Raji (cell line): ENCODE results near the gene CFI.

Experiments
- POLR2A ChIP-seq: IDR thresholded peaks from 2 replicates; pipeline ENCODE4 v1.6.1; 2011; ENCODE audit warnings: low read depth, low read length, control low read depth; ENCODE audit not compliant: insufficient read depth

The CFI gene

DNA sequence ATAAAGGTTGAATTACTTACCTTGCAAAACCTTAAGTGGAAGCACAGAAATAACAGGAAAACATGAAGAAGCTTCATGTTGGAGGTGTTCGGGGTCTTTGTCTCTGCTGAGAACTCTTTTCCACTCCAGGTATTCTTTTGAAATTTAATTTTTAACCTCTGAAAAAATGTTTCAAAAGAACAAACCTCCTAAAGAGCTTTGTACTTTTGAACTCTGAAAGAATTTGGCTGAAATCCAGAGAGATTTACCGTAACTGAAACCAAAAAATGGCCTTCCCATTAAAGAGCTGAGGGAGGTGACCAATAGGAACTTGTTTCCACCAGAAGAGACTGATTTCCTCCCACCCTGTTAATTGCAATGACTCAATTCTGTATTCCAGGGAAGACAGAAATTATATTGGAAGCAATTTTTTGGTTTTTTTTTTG is at the start of gene CFI:
Gene CFI (minus strand): TSS at position 105 of the 425 bp plus-strand sequence. CDS start 28 bp downstream, at position 77.
- TF ChIP-seq POLR2A: no peak

DNA sequence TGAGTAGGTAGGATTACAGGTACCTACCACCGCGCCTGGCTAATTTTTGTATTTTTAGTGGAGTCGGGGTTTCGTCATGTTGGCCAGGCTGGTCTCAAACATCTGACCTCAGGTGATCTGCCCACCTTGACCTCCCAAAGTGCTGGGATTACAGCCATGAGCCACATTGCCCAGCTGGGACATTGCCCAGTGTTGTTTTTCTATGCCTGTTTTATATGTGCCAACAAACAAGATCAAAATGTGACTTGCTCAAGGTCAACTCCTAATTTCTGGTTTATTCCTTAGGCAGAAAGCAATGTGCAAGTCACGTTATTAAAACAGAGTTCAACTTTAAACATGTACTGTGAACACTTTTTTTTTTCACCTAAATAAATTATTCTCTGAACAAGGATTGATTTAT is 48.8 kb upstream of the CFI start:
- no peak for TF ChIP-seq POLR2A

DNA sequence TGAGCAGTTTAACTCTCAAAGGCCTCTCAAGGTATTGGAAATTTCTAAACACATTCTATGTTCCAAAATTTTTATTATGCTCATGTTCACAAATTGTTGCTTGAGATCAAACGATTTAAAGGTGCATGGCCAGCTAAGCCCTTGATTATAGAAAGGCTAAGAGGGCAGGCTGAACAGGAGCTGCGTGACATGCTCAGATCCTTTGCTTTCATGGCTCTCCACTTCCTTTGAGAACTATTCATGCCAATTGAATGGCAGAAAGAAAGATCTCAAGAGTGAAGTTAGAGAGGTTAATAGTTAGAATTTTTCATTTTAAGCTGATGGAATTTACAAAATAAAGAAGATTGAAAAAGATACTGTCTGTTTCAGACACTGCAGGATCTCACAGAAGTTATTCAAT is 46.7 kb upstream of the CFI start:
- TF ChIP-seq POLR2A: no peak

DNA sequence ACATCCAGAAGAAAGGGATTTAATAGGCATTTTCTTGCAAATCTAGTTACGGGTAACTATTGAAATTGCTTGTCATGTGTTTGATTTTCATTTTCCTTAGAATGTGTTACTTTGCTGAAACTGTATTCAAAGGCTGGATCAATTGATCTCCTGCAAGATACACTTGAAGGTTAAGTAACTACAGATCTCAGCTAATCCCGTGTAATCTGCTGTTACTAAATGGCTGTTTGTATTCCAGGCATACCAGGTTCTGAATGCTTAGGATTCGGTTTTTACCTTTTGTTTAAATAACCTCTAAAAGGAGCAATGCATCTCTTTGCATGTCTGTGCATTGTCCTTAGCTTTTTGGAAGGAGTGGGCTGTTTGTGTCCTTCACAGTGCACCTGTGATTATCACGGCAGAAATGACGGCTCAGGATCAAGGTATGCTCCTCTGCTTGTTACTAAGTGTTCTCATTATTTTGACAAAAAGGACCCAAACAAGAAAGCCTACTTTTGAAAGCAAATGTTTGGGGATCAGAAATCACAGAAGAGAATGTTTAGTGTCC is 46.2 kb upstream of the CFI start, which contains the start of gene LRIT3:
Gene LRIT3 (plus strand): TSS at position 212 of the 547 bp plus-strand sequence. CDS start 95 bp downstream, at position 307.
- no peak for TF ChIP-seq POLR2A

DNA sequence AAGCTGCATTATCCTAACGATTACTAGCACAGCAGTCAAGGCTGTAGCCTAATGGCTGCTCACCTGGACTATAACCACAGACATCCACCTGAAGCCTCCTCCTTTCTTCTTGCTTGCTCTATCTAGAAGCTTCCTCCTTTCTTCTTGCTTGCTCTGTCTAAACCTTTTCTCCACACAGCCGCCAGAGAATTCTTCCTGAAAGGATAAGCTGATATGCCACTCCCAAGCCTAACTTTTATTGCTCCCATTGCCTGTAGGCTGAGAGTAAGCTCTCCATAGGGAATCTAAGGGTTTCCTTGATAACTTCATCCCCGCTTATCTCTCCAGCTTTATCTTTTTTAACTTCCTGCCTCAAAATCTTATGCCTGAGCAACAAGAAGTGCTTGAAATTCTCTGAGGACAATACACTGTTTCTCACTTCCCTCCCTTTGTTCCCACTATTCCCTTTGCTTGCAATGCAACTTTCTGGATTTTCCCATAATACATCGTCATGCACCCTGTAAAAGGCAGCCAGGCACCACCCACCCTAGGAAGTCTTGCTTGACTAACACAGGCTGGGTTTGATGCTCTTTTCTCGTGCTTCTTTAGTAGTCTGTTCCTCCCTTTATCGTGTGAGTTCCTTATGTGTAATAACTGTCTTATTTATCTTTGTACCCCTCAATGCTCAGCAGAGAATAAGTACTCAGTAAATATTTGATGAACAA is 44.7 kb upstream of the CFI start:
- no peak for TF ChIP-seq POLR2A

DNA sequence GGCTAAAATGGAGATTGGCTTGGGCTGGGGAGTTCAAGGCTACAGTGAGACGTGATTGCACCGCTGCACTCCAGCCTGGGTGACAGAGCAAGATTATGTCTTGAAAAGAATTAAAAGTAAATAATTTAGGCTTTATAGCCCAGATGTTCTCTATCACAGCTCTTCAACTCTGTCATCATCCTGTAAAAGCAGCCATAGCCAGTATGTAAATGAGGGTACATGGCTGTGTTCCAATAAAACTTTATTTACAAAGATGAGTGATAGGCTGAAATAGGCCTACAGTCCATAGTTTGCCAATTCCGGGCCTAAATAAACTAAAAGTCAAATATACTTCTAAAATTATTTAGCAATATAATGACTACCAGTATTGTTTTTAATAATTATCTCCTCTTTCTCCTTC is 35.2 kb upstream of the CFI start:
- TF ChIP-seq POLR2A: no peak

DNA sequence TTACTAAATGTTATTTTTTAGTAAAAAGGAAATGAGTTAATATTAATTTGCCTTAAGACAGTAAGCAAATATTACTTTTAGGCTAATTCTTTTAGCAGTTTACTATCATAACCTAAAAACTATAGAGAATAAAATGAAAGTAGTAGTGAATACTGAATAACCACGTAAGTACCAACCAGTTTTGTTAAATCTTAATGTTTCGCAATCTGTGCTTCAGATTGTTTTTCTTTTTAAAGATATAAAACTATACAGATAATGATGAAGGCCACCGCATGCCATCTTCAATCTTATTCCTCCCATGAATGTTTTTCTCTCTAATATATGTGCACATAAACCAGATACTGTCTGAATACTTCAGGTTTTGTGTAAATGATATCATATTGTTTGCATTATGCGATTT is 32.0 kb upstream of the CFI start:
- TF ChIP-seq POLR2A: no peak

DNA sequence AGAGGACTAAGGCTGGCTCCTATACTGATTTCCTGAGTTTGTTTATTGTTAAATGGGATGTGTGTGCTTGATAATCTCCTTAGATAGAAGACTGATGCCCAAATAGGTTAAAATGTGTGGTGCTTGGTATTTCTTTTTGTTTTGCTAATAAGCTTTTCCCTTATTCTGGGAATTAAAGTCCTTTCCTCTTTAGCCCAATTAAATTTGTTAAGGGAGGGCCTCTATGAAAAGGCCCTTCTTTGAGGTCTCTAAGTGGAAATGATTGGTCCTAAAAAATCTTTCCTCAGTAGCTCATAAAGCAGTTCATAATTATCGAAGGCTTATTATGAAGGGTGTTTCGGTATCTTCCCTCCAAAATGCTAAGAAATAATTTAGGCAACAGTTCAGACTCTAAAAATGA is 25.9 kb upstream of the CFI start, which contains the start of gene RRH:
Gene RRH (plus strand): TSS at position 301 of the 400 bp plus-strand sequence. CDS start 56 bp downstream, at position 357.
- TF ChIP-seq POLR2A: no peak

DNA sequence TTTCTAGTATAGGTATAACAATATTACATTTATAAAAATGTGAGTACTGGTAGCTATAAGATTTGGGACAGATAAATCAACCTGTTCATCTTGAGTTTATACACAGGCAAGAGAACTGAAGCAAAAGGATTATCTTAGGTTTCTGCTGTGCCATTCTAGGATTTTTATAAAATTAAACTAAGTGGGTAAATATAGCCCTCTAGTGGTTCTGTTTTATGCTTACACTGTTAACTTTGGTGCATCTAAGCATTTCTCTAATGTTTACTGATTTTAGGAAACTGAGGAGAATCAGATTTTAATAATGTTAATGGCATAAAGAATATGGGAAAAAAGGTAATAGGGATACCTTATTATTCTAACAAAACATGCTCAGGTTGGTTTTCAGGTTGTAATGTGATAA is 24.9 kb upstream of the CFI start:
- TF ChIP-seq POLR2A: no peak

DNA sequence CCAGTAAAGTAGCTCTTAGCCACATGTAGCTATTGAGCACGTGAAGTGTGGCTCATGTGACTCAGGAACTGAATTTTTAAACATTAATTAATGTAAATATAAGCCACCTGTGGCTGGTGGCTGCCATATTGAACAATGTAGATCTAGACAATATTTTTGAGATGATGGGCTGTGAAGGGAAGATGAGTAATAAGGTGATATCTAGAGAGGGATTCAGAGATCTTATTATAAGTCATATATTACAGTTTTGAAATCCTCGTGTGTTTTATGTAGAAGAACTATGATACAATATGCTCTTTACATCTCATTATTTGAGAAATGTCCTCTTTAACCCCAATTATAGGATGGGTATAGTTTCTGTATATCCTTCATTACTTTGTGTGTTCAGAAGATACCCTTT is 19.4 kb upstream of the CFI start:
- TF ChIP-seq POLR2A: no peak

DNA sequence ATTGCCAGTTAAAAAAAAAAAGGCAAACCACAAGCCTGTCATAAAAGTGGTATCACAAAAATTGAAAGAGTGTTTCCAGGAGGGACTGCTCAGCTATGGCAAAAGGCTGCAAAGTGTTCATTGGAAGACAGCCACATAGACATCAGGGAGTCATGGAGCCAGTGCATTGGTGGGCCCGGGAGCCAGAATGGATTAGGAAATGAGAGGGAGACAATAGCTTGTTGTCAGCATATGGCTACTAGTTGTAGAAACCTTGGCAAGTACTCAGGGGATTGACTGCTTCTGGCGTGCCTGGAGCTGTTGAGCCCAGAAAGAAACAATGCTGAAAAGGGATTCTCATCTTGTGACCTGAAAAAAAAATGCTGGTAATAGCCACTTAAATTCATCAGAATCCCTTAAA is 18.8 kb upstream of the CFI start:
- TF ChIP-seq POLR2A: no peak

DNA sequence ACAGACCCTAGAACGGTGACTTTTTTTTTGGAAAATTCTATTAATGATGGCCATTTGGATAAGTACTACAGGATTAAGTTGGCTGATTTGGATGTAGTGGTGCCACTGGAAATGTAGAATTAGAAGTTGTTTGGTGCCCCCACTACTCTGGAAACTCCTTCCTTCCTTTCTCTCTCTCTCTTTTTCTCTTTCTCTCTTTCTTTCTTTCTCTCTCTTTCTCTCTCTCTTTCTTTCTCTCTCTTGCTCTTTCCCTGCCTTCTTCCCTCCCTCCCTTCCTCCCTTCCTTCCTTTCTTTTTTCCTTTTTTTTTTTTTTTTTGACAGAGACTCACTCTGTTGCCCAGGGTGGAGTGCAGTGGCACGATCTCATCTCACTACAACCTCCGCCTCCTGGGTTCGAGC is 16.5 kb upstream of the CFI start:
- TF ChIP-seq POLR2A: no peak

DNA sequence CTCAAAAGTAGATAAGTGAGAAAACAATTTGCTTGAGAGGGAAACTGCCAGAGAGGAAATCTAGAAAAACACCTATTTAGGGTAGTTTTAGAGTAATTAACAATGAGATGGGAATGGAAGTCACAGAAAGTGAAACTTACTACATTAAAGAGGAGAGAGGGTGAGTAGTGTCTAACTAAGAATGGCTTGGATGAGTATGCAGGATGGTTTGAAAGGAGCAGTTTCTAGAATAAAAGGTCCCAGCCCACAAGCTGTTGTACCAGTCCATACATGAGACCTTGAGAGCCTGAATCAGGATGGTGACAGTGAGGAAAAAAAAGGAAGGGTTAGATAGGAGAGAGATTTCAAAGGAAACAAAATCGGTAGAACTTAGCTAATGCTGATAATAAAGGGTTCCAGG is 15.1 kb upstream of the CFI start:
- TF ChIP-seq POLR2A: no peak

DNA sequence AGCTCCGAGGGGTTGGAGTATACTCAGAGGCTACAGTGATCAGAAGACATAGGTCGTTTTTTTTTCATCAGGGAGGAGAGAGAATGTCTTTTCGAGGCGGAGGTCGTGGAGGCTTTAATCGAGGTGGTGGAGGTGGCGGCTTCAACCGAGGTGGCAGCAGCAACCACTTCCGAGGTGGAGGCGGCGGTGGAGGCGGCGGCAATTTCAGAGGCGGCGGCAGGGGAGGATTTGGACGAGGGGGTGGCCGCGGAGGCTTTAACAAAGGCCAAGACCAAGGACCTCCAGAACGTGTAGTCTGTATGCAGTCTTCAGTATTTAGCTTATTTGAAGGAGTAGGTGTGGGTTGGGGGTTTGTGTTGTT is 14.3 kb upstream of the CFI start:
- TF ChIP-seq POLR2A: no peak

DNA sequence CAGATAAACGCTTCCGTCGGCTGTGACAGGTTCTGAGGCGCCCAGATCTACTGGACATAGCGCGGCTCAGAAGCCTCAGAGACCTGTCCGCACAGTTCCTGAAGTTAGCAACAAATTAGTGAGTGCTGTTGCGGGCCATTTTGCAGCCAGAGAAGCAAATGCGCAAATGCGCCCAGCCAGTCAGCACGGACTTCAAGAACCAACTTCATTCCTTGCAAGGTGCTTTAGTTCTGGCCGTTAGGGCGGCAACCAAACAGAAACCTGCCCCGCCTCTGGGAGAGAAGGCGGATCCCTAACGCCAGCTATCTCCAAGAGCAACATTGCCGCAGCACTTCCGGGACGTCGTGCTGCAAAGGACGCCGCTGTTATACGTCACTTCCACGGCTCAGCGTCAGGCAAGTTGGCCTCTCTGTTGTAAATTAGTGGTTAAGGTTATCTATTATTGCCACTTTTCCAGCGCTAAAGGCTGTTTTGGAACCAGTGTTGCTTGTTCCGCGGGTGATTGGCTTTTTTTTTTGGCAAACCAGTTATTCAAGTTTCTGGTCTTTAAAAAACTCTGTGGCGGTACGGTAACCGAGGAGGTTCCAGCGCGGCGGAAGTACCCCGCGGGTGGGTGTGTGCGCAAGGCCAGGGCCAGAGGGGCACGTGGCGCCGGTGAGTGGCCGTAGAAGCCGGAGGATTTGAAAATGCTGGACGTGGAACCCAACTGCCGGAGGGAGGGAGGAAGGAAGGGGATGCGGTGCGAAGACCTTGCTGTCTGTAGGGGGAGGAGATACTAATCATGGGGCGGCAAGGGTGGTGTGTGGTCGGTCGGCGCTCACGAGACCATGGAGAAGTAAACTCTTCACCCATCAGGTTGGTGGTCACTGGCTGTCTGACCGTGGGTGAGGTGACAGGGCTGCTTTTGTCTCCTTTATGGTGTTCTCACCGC is 13.6 kb upstream of the CFI start, which contains the start of gene GAR1:
Gene GAR1 (plus strand): TSS at position 612 of the 931 bp plus-strand sequence. CDS start 403 bp downstream, outside the sequence.
- peak; percentile 81 for TF ChIP-seq POLR2A
